GM21367 (cell line): Measurements from ENCODE around the gene CNTNAP5.

Source experiments
- ATAC-seq: cut with Tn5 transposase; IDR thresholded peaks from one replicate; pipeline ENCODE4 v1.9.1; 2021; ENCODE audit not compliant: unreplicated experiment

CNTNAP5 gene

DNA sequence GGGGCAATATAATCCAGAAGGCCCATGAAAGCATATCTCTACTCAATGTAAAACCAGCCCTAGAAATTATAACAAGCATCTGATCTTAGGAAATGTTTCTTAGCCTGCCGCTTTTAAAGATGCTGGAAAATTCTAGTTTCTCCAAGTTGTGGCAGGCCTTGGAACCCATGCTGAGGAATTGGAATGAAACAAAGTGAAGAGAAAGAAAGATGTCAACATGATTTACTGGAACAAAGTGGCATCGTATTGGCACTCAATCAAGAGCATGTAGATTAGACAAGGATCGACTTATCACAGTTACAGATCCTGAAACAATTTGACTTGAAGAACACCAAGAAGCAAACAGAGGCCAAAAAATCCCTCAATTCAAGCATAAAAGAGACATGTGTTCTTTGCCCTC, 28.7 kb downstream of the CNTNAP5 start:
- no peak for ATAC-seq

DNA sequence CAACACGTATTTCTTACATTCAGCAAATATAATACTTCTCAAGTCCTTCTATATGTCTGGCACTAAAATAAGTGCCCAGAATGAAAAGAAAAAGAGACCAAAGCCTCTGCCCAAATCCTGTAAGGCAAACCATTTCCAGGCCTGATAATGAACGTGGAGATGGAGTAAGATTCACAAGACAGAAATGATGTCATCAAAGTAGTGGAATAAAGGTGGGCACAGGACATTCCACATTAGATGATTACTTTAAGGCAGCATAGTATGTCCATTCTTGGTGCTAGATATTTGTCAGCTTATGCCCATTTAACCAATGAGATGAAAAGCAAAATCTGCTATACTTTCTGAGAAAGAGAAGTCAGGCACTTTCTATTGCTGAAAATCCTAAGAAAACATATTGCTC, 38.5 kb downstream of the CNTNAP5 start:
- no peak for ATAC-seq

DNA sequence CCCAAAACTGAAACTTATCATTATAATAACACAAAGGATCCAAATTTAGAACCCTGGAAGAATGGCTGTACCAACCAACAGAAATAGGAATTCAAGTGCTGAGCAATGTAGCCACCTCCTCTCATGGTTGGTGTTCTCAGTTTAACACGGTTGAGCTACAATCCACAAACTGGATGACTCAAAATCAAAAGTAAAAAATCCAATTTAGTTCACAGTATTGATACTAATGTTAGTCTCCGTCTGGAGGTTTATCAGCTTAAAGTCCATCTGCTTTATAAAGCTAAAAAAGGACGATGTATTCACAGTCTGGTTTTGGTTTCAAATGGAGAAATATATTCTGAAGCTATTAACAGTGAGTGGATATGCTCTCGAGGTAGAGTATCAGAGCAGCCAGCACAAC, 40.5 kb downstream of the CNTNAP5 start:
- no peak for ATAC-seq

- no peak for ATAC-seq
Measured at GRCh38 chr2:124066776-124067175, 41.7 kb downstream of the CNTNAP5 start.

GRCh38 chr2:124079045-124079444, 54.0 kb downstream of the CNTNAP5 start:
- no peak for ATAC-seq

GRCh38 chr2:124080281-124081153, 55.4 kb downstream of the CNTNAP5 start:
- no peak for ATAC-seq

GRCh38 chr2:124081154-124081716, 56.1 kb downstream of the CNTNAP5 start:
- ATAC-seq: no peak

DNA sequence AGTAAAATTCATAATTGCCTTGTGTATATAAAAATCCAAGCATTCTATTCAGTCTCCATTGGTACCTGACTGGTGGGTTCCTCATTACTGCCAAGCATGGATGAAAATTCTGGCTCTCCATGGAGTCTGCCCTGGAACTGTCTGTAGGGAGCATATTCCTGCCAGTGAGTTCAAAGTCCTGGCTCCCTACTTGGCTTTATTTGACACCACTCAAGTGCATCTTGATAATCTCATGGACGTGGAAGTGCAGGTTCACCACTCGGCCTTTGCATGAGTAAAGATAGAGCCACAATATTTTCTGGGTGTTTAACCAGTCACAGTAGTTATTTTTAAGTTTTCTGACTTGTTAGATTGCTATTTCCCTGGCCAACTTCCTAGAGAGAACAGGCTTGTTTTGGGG, 63.5 kb downstream of the CNTNAP5 start:
- no peak for ATAC-seq

DNA sequence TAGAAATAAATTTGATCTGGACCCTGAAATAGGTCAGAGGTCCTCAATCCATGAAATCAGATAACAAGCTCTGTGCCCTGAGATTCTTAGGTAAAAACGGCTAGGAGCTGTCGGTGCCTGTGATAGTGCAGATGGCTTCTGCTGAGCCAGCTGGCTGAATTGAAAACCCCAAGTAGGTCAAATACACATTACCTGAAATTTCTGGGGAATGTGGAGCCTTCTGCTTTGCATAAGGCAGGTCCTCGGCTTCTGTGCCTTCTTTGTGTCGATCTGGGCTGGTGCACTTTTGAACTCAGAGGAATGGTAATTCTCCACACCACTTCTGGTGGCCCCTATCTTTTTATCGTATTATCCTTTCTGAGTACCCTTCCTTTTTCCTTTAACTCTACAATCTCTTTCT, 66.6 kb downstream of the CNTNAP5 start:
- ATAC-seq: no peak

DNA sequence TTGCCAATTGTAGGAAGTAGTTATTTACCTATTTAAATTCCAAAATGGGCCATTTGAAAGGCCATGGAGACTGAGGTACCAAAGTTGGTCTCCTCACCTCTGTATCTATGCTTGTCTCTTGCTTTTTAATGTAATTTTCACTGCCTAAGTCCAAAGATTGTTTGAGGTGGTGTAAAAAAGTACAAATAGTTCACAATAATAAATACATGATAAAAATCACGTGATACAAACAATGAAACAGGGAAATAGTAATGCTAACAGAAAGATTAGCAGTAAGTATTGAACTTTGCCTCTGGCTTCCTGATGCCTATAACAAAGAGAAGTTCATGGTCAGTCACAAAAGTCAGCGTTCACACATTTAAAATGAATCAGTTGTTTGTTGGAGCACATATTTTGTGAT, 67.6 kb downstream of the CNTNAP5 start:
- ATAC-seq: no peak

- no peak for ATAC-seq
Measured at GRCh38 chr2:124104914-124105313, 79.8 kb downstream of the CNTNAP5 start.

DNA sequence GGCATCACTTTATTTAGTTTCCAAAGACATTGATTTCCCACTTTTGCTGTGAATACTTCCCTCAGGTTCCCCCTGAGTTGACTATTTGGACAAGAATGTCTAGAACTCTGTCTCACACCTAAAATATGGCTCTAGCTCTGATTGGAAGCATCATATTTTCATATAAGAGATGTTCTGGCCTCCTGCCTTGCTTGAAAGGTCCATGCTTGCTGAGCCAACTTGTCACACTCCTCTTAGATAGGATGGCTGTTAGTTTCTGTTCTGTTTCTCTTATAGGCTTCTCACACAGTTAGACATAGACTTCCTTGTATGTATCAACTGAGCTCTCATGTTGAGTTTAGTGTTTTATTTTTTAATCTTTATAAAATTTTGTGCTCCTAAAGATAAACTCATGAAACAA, 87.1 kb downstream of the CNTNAP5 start:
- no peak for ATAC-seq

- no peak for ATAC-seq
Measured at GRCh38 chr2:124112966-124113365, 87.9 kb downstream of the CNTNAP5 start.

GRCh38 chr2:124120246-124120645, 95.2 kb downstream of the CNTNAP5 start:
- ATAC-seq: no peak

- no peak for ATAC-seq
Measured at GRCh38 chr2:124121106-124121505, 96.0 kb downstream of the CNTNAP5 start.

GRCh38 chr2:124121760-124122275, 96.7 kb downstream of the CNTNAP5 start:
- no peak for ATAC-seq

GRCh38 chr2:124122340-124122739, 97.3 kb downstream of the CNTNAP5 start:
- no peak for ATAC-seq

DNA sequence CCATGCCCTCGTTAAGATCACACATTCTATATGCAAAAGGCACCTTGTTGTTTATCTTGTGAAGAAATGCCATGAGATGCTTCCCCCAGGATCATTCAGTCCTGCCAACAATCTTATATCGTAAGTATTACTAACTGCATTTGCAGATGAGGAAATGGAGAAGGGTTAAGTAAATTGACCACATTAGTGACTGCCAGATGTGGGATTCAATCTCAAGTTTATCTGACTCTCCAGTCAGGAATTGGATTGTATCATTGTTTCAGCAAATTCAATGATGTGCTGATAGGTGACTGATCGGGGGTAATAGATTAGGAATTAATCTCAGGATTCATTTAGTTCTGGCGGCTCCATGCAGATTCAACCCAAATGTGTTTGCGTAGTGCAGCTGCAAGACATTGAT, 106.2 kb downstream of the CNTNAP5 start:
- ATAC-seq: no peak

GRCh38 chr2:124136110-124136509, 111.0 kb downstream of the CNTNAP5 start:
- no peak for ATAC-seq

DNA sequence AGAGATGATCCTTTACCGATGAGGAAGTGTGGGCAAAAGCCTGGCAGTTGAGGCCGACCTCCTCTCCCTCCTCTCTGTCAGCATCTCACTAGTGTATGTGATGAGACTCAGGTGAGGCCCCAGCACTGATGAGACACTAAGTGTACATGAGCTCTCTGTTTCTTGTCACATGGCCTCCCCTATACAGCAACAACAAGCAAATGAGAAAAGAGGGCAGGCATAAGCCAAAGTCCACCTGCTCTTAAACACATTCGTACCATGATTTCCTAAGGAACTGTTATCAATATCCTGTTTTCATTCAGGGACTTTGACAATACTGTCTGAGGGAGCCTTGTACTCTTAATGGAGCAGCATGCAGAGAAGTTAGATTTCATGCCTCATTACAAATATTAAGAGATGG, 113.0 kb downstream of the CNTNAP5 start:
- ATAC-seq: no peak

GRCh38 chr2:124145982-124146381, 120.9 kb downstream of the CNTNAP5 start:
- ATAC-seq: no peak

DNA sequence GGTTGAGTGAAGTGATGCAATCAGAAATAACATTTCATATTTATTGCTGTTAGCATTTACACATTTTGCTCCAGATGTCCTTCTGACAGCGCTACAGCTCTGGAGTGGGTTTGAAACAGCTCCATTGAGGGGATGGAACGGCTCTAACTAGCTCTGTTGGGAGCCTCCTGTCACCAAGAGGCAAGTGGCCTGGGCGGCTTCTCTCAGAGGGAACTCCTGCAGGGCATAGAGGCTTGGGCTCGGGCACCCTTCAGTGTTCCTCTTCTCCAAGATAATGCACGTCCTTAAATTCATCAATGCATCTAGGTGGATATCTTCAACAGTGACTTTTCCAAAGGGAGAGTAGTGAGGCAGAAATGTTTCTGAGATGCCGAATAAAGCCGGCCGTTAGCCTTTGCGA, 122.5 kb downstream of the CNTNAP5 start:
- no peak for ATAC-seq
